T47D (cell line): ENCODE results near the gene NR2C2AP.

Source experiments
- DNase-seq, 2 experiments: peaks; one replicate each; pipeline versions ENCODE4 v3.0.0 to v3.0.0-alpha.2; 2011 to 2012; ENCODE audit warnings: low read depth in 1 of 2, low spot score in 1 of 2
- JUND ChIP-seq: IDR thresholded peaks from 2 replicates; pipeline ENCODE4 v1.6.1; 2012; ENCODE audit warnings: low read depth
- in situ Hi-C: cut with HindIII; loops from 2 replicates; pipeline ENCODE4 v1.10.0; 2016; ENCODE audit warnings: low sequenced_read_pairs, low pct_unique_long_range_greater_than_20kb

Gene NR2C2AP

GRCh38 chr19:19170053-19170872 lies 33.0 kb downstream of the NR2C2AP start, which contains the start of gene MEF2B:
Gene MEF2B (minus strand): TSS chr19:19170263. CDS start chr19:19150735, 19,528 bp downstream.
- peak; percentile 86 to 89 for DNase-seq
- in situ Hi-C loops, result no loop called here
- no peak for TF ChIP-seq JUND

- no peak for TF ChIP-seq JUND
- in situ Hi-C loops, result no loop called here
- DNase-seq, result no peak
These were observed 33.8 kb downstream of the NR2C2AP start for GRCh38 chr19:19169236-19170052.

GRCh38 chr19:19167612-19168011 lies 35.6 kb downstream of the NR2C2AP start:
- no peak for DNase-seq
- TF ChIP-seq JUND, result no peak
- in situ Hi-C loops, result no loop called here

GRCh38 chr19:19165396-19165795 lies 37.8 kb downstream of the NR2C2AP start:
- no peak for DNase-seq
- no peak for TF ChIP-seq JUND
- in situ Hi-C loops, result no loop called here

GRCh38 chr19:19162495-19162894 lies 40.7 kb downstream of the NR2C2AP start:
- in situ Hi-C loops, result no loop called here
- no peak for DNase-seq
- no peak for TF ChIP-seq JUND

- no peak for DNase-seq
- TF ChIP-seq JUND, result no peak
- in situ Hi-C loops, result no loop called here
These were observed 42.7 kb downstream of the NR2C2AP start for GRCh38 chr19:19160461-19161035.

- no peak for DNase-seq
- TF ChIP-seq JUND, result no peak
- in situ Hi-C loops, result no loop called here
These were observed 43.7 kb downstream of the NR2C2AP start for GRCh38 chr19:19159534-19159933.

- no peak for DNase-seq
- in situ Hi-C loops, result no loop called here
- no peak for TF ChIP-seq JUND
These were observed 45.4 kb downstream of the NR2C2AP start for GRCh38 chr19:19157808-19158207.

- DNase-seq, result no peak
- in situ Hi-C loops, result no loop called here
- no peak for TF ChIP-seq JUND
These were observed 47.6 kb downstream of the NR2C2AP start for GRCh38 chr19:19155495-19156219.

- DNase-seq, result no peak
- no peak for TF ChIP-seq JUND
- in situ Hi-C loops, result no loop called here
These were observed 48.3 kb downstream of the NR2C2AP start for GRCh38 chr19:19154768-19155494.

- no peak for TF ChIP-seq JUND
- in situ Hi-C loops, result no loop called here
- DNase-seq, result no peak
These were observed 50.4 kb downstream of the NR2C2AP start for GRCh38 chr19:19152668-19153384.
